ENCODE data around the gene OR7A5. TPM values are rescaled to one million over a fixed set of nuclear protein-coding genes. Genes with fewer than 3 reads are reported as not detected.

OR7A5 gene
- total and polyA plus RNA-seq, 2 of the 8 experiments (the other 6 are each of a cell fraction or from before 2014, with no cell fraction given) = not detected

GRCh38 chr19:14786421-14786851 is 48.5 kb downstream of the OR7A5 start:
- POLR2A ChIA-PET (ENCODE audit: partially characterized antibody) = interaction anchor here (0.6 to 1.4 kb wide), 5 partner anchors 10 to 202 kb away, joined by 3 to 4 read pairs (median 3); no protein-coding TSS in a partner anchor
- Histone ChIP-seq H3K56ac (replicated peaks; ENCODE audit: insufficient read length, low read depth, low read length) (no peak overlapping the region), H3K79me2 (ENCODE audit: control insufficient read depth in 1 of 2, insufficient read depth in 2 of 2, low read length in 2 of 2) (no peaks in the 10 kb centered on the region), H3K36me3 (ENCODE audit: control insufficient read depth in 2 of 4, insufficient read depth in 4 of 4, low read length in 3 of 4) (no peaks in the 10 kb centered on the region), H2AFZ (ENCODE audit: low read length) (peak overlapping the region; percentile 99), H2AK5ac (ENCODE audit: low read depth, low read length) (no peak overlapping the region), H4K91ac (replicated peaks; ENCODE audit: insufficient read length, low read length) (peak overlapping the region; percentile 27), H3K4ac (replicated peaks; ENCODE audit: insufficient read length, low read depth, low read length) (no peak overlapping the region), H3K18ac (ENCODE audit: extremely low read depth, low read length) (no peak overlapping the region), H2BK5ac (ENCODE audit: low read depth, low read length) (peak overlapping the region; percentile 66; the same call in 1 of the 2 replicates), H3K4me1 (replicated peaks in 1 of 4; ENCODE audit: control insufficient read depth in 3 of 4, insufficient read depth in 4 of 4, low read length in 3 of 4) (peaks cover 0 to 3% (median 1%) of the 10 kb centered on the region in 4 experiments; a peak in 1 of 7 replicates), H3K79me1 (ENCODE audit: low read depth, low read length) (no peaks in the 10 kb centered on the region), H2BK12ac (ENCODE audit: low read depth, low read length) (no peak overlapping the region), H3K4me3 (ENCODE audit: extremely low read depth in 1 of 4, insufficient read depth in 2 of 4, low read depth in 3 of 4, low read length in 4 of 4) (peak overlapping the region in 1 of 4 experiments; percentile 6; a peak in 3 of 8 replicates), H2BK15ac (ENCODE audit: low read length) (no peak overlapping the region), H2BK120ac (replicated peaks; ENCODE audit: low read depth, low read length) (no peak overlapping the region), H3K9ac (replicated peaks in 1 of 4; ENCODE audit: extremely low read depth in 1 of 4, low read depth in 3 of 4, low read length in 3 of 4) (no peak overlapping the region), H4K5ac (ENCODE audit: insufficient read length, low read depth, low read length) (peak overlapping the region; percentile 60), H4K20me1 (replicated peaks in 1 of 2; ENCODE audit: control insufficient read depth in 1 of 2, insufficient read depth in 2 of 2, low read length in 2 of 2) (no peaks in the 10 kb centered on the region), H3K4me2 (ENCODE audit: insufficient read depth in 1 of 2, low read depth in 2 of 2, low read length in 2 of 2) (peak overlapping the region in 1 of 2 experiments; percentile 53; a peak in 2 of 4 replicates), H3K9me3 (ENCODE audit: insufficient read depth in 2 of 2, low read depth in 1 of 2, low read length in 1 of 2) (no peaks in the 10 kb centered on the region), H3K27me3 (replicated peaks in 1 of 4; ENCODE audit: control insufficient read depth in 3 of 4, extremely low read depth in 1 of 4, insufficient read depth in 3 of 4, low read length in 3 of 4) (no peaks in the 10 kb centered on the region), H4K8ac (ENCODE audit: extremely low read depth, insufficient read depth, low read length) (peak overlapping the region; percentile 77; the same call in 1 of the 2 replicates), H3K14ac (ENCODE audit: insufficient read length) (no peak overlapping the region), H3K23me2 (ENCODE audit: low read depth, low read length) (no peaks in the 10 kb centered on the region), H3K27ac (ENCODE audit: low read depth, low read length) (no peak overlapping the region), H3K23ac (ENCODE audit: insufficient read length) (no peak overlapping the region), H2BK20ac (ENCODE audit: low read length) (no peak overlapping the region)
- WGBS, 2 experiments (ENCODE audit: extremely low coverage in 1 of 2, insufficient coverage in 1 of 2, insufficient read length in 1 of 2, insufficient replicate concordance in 2 of 2, low coverage in 1 of 2, low lambda C conversion rate in 2 of 2, missing lambda C conversion rate in 1 of 2) = 23% methylated on average over 18 of the region's 18 CpGs; no CpG with 5 or more reads in 1 of the 2 experiments
- CTCF ChIA-PET (ENCODE audit: partially characterized antibody) = interaction anchor here (0.6 to 2.6 kb wide), 46 partner anchors 8 to 1299 kb away, joined by 3 to 13 read pairs (median 4); partner anchors contain the start of gene ZNF333
- FAIRE-seq = no peak
- DNase-seq (ENCODE audit: low read depth in 1 of 2, low spot score in 2 of 2) = peak in 1 of 2 experiments; percentile 90
- TF ChIP-seq GABPA (IDR thresholded peaks at IDR 0.05; ENCODE audit: borderline replicate concordance, insufficient read depth, low read length) = no peak
- TF ChIP-seq RAD21 (IDR thresholded peaks at IDR 0.05 in 1 of 2, conservative IDR thresholded peaks at IDR 0.05 in 1 of 2; ENCODE audit: low read depth in 2 of 2, low read length in 2 of 2) = peak; percentile 89 to 94
- TF ChIP-seq, protein P1, sequence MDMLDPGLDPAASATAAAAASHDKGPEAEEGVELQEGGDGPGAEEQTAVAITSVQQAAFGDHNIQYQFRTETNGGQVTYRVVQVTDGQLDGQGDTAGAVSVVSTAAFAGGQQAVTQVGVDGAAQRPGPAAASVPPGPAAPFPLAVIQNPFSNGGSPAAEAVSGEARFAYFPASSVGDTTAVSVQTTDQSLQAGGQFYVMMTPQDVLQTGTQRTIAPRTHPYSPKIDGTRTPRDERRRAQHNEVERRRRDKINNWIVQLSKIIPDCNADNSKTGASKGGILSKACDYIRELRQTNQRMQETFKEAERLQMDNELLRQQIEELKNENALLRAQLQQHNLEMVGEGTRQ (IDR thresholded peaks at IDR 0.05; ENCODE audit: low read length) = no peak
- TF ChIP-seq CHD1 (IDR thresholded peaks at IDR 0.05; ENCODE audit: low read depth, low read length) = no peak
- TF ChIP-seq SP1 (IDR thresholded peaks at IDR 0.05; ENCODE audit: low read depth, low read length) = no peak
- peak; percentile 72 for TF ChIP-seq MAX (IDR thresholded peaks at IDR 0.05)
- TF ChIP-seq, protein P2, sequence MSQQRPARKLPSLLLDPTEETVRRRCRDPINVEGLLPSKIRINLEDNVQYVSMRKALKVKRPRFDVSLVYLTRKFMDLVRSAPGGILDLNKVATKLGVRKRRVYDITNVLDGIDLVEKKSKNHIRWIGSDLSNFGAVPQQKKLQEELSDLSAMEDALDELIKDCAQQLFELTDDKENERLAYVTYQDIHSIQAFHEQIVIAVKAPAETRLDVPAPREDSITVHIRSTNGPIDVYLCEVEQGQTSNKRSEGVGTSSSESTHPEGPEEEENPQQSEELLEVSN (IDR thresholded peaks at IDR 0.05) = peak; percentile 63
- no peak for TF ChIP-seq KDM5A (IDR thresholded peaks at IDR 0.05; ENCODE audit: low read length)
